Mesenchymal stem cell (in vitro differentiated cells and primary cell): ENCODE measurements around the gene TLR5.

Experiments used
- DNase-seq: peaks from one replicate; pipeline ENCODE4 v3.0.0-alpha.2; 2013
- H2AFZ ChIP-seq: one replicate; pipeline ENCODE4 v1.6.1; 2013; ENCODE audit warnings: low read depth, mild to moderate bottlenecking, control low read depth, inconsistent platforms, low read length, moderate library complexity
- H2AK5ac ChIP-seq: 2 replicates; pipeline ENCODE4 v1.6.1; 2013; ENCODE audit warnings: low read length, moderate library complexity, mild to moderate bottlenecking, inconsistent platforms; ENCODE audit not compliant: severe bottlenecking
- H2BK120ac ChIP-seq: one replicate; pipeline ENCODE4 v1.6.1; 2013; ENCODE audit warnings: low read depth, mild to moderate bottlenecking, inconsistent platforms, low read length, moderate library complexity
- H2BK12ac ChIP-seq, 2 experiments: one replicate each; pipeline ENCODE4 v1.6.1; 2013; ENCODE audit warnings: inconsistent platforms in 2 of 2, low read length in 2 of 2, mild to moderate bottlenecking in 2 of 2, moderate library complexity in 2 of 2, control low read depth in 1 of 2
- H2BK15ac ChIP-seq: one replicate; pipeline ENCODE4 v1.6.1; 2013; ENCODE audit warnings: mild to moderate bottlenecking, low read depth, inconsistent platforms; ENCODE audit not compliant: poor library complexity, severe bottlenecking
- H2BK5ac ChIP-seq: 2 replicates; pipeline ENCODE4 v1.6.1; 2013; ENCODE audit warnings: low read depth, mild to moderate bottlenecking, low read length, control low read depth, inconsistent platforms; ENCODE audit not compliant: poor library complexity, severe bottlenecking
- H3K14ac ChIP-seq, 2 experiments: one replicate each; pipeline ENCODE4 v1.6.1; 2013; ENCODE audit warnings: inconsistent platforms in 2 of 2, low read length in 2 of 2, control low read depth in 1 of 2, mild to moderate bottlenecking in 1 of 2, moderate library complexity in 1 of 2
- H3K18ac ChIP-seq, 2 experiments: one replicate each; pipeline ENCODE4 v1.6.1; 2013; ENCODE audit warnings: inconsistent platforms in 2 of 2, low read length in 2 of 2, control low read depth in 1 of 2, low read depth in 1 of 2, mild to moderate bottlenecking in 1 of 2
- H3K23ac ChIP-seq, 2 experiments: one replicate each; pipeline ENCODE4 v1.6.1; 2013; ENCODE audit warnings: inconsistent platforms in 2 of 2, low read length in 2 of 2, mild to moderate bottlenecking in 2 of 2, moderate library complexity in 2 of 2, control low read depth in 1 of 2
- H3K27ac ChIP-seq: 2 replicates; pipeline ENCODE4 v1.5.1; 2013; ENCODE audit warnings: mild to moderate bottlenecking, moderate library complexity, low read length, control low read depth, inconsistent platforms; ENCODE audit not compliant: poor library complexity, severe bottlenecking
- H3K27me3 ChIP-seq, 2 experiments: 2 replicates each; pipeline versions ENCODE4 v1.6.1 to v1.7.0; 2013; ENCODE audit warnings: low read length in 2 of 2, mild to moderate bottlenecking in 2 of 2, moderate library complexity in 2 of 2, control low read depth in 1 of 2, inconsistent platforms in 1 of 2; ENCODE audit not compliant: control insufficient read depth in 1 of 2, insufficient read depth in 1 of 2
- H3K36me3 ChIP-seq, 2 experiments: 2 replicates each; pipeline versions ENCODE4 v1.6.1 to v1.7.0; 2013; ENCODE audit warnings: low read length in 2 of 2, control low read depth in 1 of 2, inconsistent platforms in 1 of 2, low read depth in 1 of 2, mild to moderate bottlenecking in 1 of 2; ENCODE audit not compliant: insufficient read depth in 2 of 2, control insufficient read depth in 1 of 2
- H3K4ac ChIP-seq, 2 experiments: one replicate each; pipeline ENCODE4 v1.6.1; 2013; ENCODE audit warnings: inconsistent platforms in 2 of 2, low read length in 2 of 2, mild to moderate bottlenecking in 2 of 2, moderate library complexity in 2 of 2, control low read depth in 1 of 2, low read depth in 1 of 2
- H3K4me1 ChIP-seq: 2 replicates; pipeline ENCODE4 v1.6.1; 2013; ENCODE audit warnings: low read depth, low read length, control low read depth; ENCODE audit not compliant: control insufficient read depth, insufficient read depth
- H3K4me2 ChIP-seq: 2 replicates; pipeline ENCODE4 v1.6.1; 2013; ENCODE audit warnings: low read length, mild to moderate bottlenecking, inconsistent platforms; ENCODE audit not compliant: poor library complexity, severe bottlenecking
- H3K4me3 ChIP-seq, 2 experiments: 2 replicates each; pipeline versions ENCODE4 v1.5.1 to v1.7.0; 2013; ENCODE audit warnings: low read length in 2 of 2, mild to moderate bottlenecking in 2 of 2, control low read depth in 1 of 2, low read depth in 1 of 2; ENCODE audit not compliant: insufficient read depth in 1 of 2
- H3K79me1 ChIP-seq: replicated peaks from 2 replicates; pipeline ENCODE4 v1.6.1; 2013; ENCODE audit warnings: mild to moderate bottlenecking, control low read depth, low read length, inconsistent platforms; ENCODE audit not compliant: poor library complexity, severe bottlenecking
- H3K9ac ChIP-seq: 2 replicates; pipeline ENCODE4 v1.7.0; 2013; ENCODE audit warnings: mild to moderate bottlenecking, low read length, moderate library complexity
- H3K9me3 ChIP-seq: 2 replicates; pipeline ENCODE4 v1.7.0; 2013; ENCODE audit warnings: mild to moderate bottlenecking, low read length; ENCODE audit not compliant: control insufficient read depth
- H4K8ac ChIP-seq: one replicate; pipeline ENCODE4 v1.6.1; 2013; ENCODE audit warnings: inconsistent platforms, mild to moderate bottlenecking, low read length, moderate library complexity
- H4K91ac ChIP-seq: one replicate; pipeline ENCODE4 v1.6.1; 2013; ENCODE audit warnings: mild to moderate bottlenecking, low read length, inconsistent platforms
- WGBS: methylation state at CpG from one replicate; pipeline ENCODE4 v1.1.7; 2013; ENCODE audit warnings: mixed read lengths; 5-methylcytosine and 5-hydroxymethylcytosine counted together

The TLR5 gene

GRCh38 chr1:223156343-223156742 lies 13.3 kb upstream of the TLR5 start:
- H2BK15ac ChIP-seq, result no peak overlapping the region
- no peak overlapping the region for H3K4ac ChIP-seq
- H3K4me2 ChIP-seq, result no peak overlapping the region
- no peak overlapping the region for H4K8ac ChIP-seq
- no peak overlapping the region for H4K91ac ChIP-seq
- H3K23ac ChIP-seq, result no peak overlapping the region
- H3K79me1 ChIP-seq, result no peaks in the 10 kb centered on the region
- no peaks in the 10 kb centered on the region for H3K36me3 ChIP-seq
- H3K18ac ChIP-seq, result no peak overlapping the region
- no peak overlapping the region for H2BK120ac ChIP-seq
- no peak overlapping the region for H3K27ac ChIP-seq
- H2BK12ac ChIP-seq, result no peak overlapping the region
- H3K14ac ChIP-seq, result no peak overlapping the region
- no peak for DNase-seq
- H3K4me1 ChIP-seq, result peaks cover 2% of the 10 kb centered on the region
- no peak overlapping the region for H2AK5ac ChIP-seq
- H3K9me3 ChIP-seq, result no peaks in the 10 kb centered on the region
- H2BK5ac ChIP-seq, result no peak overlapping the region
- no peak overlapping the region for H3K4me3 ChIP-seq
- peaks cover 14 to 20% of the 10 kb centered on the region in 2 experiments for H3K27me3 ChIP-seq
- WGBS, result 90% methylated on average over 2 of the region's 2 CpGs
- no peak overlapping the region for H2AFZ ChIP-seq
- H3K9ac ChIP-seq, result no peak overlapping the region

GRCh38 chr1:223155153-223155552 lies 12.1 kb upstream of the TLR5 start:
- peaks cover 2% of the 10 kb centered on the region for H3K4me1 ChIP-seq
- no peak overlapping the region for H4K91ac ChIP-seq
- no peaks in the 10 kb centered on the region for H3K9me3 ChIP-seq
- H2BK15ac ChIP-seq, result no peak overlapping the region
- H4K8ac ChIP-seq, result no peak overlapping the region
- H2AFZ ChIP-seq, result no peak overlapping the region
- DNase-seq, result no peak
- H2BK5ac ChIP-seq, result no peak overlapping the region
- H3K23ac ChIP-seq, result no peak overlapping the region
- no peak overlapping the region for H2BK12ac ChIP-seq
- H3K79me1 ChIP-seq, result no peaks in the 10 kb centered on the region
- no peak overlapping the region for H3K14ac ChIP-seq
- no peak overlapping the region for H3K9ac ChIP-seq
- H3K4ac ChIP-seq, result no peak overlapping the region
- H3K18ac ChIP-seq, result no peak overlapping the region
- H2BK120ac ChIP-seq, result no peak overlapping the region
- peaks cover 10 to 16% of the 10 kb centered on the region in 2 experiments for H3K27me3 ChIP-seq
- no peak overlapping the region for H3K4me3 ChIP-seq
- H3K4me2 ChIP-seq, result no peak overlapping the region
- H3K36me3 ChIP-seq, result no peaks in the 10 kb centered on the region
- no CpG with 5 or more reads among the region's 2 CpGs for WGBS
- no peak overlapping the region for H3K27ac ChIP-seq
- H2AK5ac ChIP-seq, result no peak overlapping the region

- Histone ChIP-seq H3K4me3 (no peak overlapping the region), H3K9ac (no peak overlapping the region), H3K36me3 (no peaks in the 10 kb centered on the region), H2BK15ac (no peak overlapping the region), H3K14ac (no peak overlapping the region), H3K4me1 (peaks cover 2% of the 10 kb centered on the region), H3K27me3 (peaks cover 4 to 7% of the 10 kb centered on the region in 2 experiments), H3K79me1 (no peaks in the 10 kb centered on the region), H3K4me2 (no peak overlapping the region), H3K27ac (no peak overlapping the region), H2BK120ac (no peak overlapping the region), H2AFZ (no peak overlapping the region), H3K18ac (no peak overlapping the region), H4K91ac (no peak overlapping the region), H3K4ac (no peak overlapping the region), H4K8ac (no peak overlapping the region), H2BK5ac (no peak overlapping the region), H3K23ac (no peak overlapping the region), H2AK5ac (no peak overlapping the region), H3K9me3 (no peaks in the 10 kb centered on the region), H2BK12ac (no peak overlapping the region)
- peak; percentile 21 for DNase-seq
- WGBS, result 40% methylated on average over 3 of the region's 3 CpGs
Observed at GRCh38 chr1:223153177-223154119, 10.4 kb upstream of the TLR5 start.

- Histone ChIP-seq H3K23ac (no peak overlapping the region), H3K14ac (no peak overlapping the region), H3K4me2 (no peak overlapping the region), H3K4me1 (peaks cover 2% of the 10 kb centered on the region), H3K4me3 (no peak overlapping the region), H3K27me3 (peaks cover 8 to 13% of the 10 kb centered on the region in 2 experiments), H2AFZ (no peak overlapping the region), H2AK5ac (no peak overlapping the region), H3K4ac (no peak overlapping the region), H3K18ac (no peak overlapping the region), H4K91ac (no peak overlapping the region), H3K9me3 (peaks cover 8% of the 10 kb centered on the region), H4K8ac (no peak overlapping the region), H2BK5ac (no peak overlapping the region), H3K9ac (no peak overlapping the region), H3K36me3 (no peaks in the 10 kb centered on the region), H2BK120ac (no peak overlapping the region), H2BK15ac (no peak overlapping the region), H3K27ac (no peak overlapping the region), H3K79me1 (no peaks in the 10 kb centered on the region), H2BK12ac (no peak overlapping the region)
- 95% methylated on average over 3 of the region's 4 CpGs for WGBS
- DNase-seq, result no peak
Observed at GRCh38 chr1:223152399-223152798, 9.4 kb upstream of the TLR5 start.
